ENCODE data around the gene NR5A1.

The NR5A1 gene

DNA sequence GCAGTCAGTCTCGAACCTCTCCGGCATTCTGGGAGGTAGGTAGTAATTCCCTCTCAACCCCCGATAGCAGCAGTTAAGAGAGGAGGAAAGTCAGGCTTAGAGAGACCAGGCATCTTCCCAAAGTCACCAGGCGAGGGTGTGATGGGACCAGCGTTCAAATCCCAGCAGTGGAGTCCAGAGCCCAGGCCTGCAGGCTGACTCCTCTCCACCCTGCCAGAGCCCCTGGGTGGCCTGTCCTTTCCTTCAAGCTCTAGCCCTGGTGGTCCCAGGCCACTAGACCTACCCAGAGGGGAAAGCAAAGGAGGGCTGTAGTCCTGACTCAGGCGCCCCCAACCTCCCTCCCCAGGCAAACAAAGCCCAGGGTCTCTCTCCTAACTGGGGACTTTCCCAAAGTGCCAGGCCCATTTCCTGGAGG is 4.2 kb upstream of the NR5A1 start:
- no peaks in the 10 kb centered on the region for H3K36me3 ChIP-seq (replicated peaks)
- H3K27ac ChIP-seq: no peak overlapping the region
- TF ChIP-seq, protein P1, sequence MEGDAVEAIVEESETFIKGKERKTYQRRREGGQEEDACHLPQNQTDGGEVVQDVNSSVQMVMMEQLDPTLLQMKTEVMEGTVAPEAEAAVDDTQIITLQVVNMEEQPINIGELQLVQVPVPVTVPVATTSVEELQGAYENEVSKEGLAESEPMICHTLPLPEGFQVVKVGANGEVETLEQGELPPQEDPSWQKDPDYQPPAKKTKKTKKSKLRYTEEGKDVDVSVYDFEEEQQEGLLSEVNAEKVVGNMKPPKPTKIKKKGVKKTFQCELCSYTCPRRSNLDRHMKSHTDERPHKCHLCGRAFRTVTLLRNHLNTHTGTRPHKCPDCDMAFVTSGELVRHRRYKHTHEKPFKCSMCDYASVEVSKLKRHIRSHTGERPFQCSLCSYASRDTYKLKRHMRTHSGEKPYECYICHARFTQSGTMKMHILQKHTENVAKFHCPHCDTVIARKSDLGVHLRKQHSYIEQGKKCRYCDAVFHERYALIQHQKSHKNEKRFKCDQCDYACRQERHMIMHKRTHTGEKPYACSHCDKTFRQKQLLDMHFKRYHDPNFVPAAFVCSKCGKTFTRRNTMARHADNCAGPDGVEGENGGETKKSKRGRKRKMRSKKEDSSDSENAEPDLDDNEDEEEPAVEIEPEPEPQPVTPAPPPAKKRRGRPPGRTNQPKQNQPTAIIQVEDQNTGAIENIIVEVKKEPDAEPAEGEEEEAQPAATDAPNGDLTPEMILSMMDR (IDR thresholded peaks at IDR 0.05; ENCODE audit: low read depth, low read length, missing control alignments): peak; percentile 5
- in situ Hi-C loops (cut with HindIII; ENCODE audit: low pct_ligation_motif_present, low sequenced_read_pairs): no loop called here
- no peak for DNase-seq
- no peak overlapping the region for H3K4me3 ChIP-seq (ENCODE audit: low read depth, low read length)
- H3K27me3 ChIP-seq (replicated peaks): peaks cover 2% of the 10 kb centered on the region

DNA sequence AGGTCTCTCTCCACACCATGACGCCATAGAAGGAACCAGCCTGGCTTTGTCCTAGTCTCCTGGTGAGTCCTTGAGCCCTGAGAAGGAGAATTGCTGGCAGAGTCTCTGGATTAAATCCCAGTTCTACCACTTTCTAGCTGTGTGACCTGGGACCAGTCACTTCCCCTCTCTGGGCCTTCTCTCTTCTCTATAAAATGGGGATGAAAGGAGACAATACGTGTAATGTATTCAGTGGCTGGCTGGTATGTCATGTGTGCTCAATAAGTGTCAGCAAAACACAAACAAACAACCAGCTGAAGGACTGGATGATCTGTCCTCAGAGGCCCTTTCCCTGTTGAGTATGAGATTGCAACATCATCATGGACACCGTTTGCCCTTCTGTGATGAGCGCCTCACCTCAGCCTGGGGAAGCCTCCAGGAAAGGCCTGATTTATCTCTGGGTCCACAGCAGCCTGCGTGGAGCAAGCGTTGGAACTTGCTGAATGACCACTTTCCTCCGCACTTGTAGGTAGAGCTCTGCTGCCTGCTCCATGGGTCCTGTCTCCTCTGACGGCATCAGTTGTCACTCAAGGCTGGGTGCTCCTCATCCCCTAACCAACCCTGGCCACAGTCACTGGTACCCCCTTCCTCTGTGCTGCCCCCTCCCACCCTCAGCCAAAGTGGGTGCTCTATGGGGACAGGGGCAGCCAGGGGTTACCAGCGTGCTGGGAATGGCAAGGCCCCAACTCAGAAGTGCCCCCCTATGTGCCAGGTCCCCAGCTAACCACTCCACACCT is 3.6 kb upstream of the NR5A1 start:
- no peak for DNase-seq
- peaks cover 6% of the 10 kb centered on the region for H3K27me3 ChIP-seq (replicated peaks)
- no peak overlapping the region for H3K4me3 ChIP-seq (ENCODE audit: low read depth, low read length)
- in situ Hi-C loops (cut with HindIII; ENCODE audit: low pct_ligation_motif_present, low sequenced_read_pairs): no loop called here
- no peak overlapping the region for H3K27ac ChIP-seq
- H3K36me3 ChIP-seq (replicated peaks): no peaks in the 10 kb centered on the region
- TF ChIP-seq, protein P1 (IDR thresholded peaks at IDR 0.05; ENCODE audit: low read depth, low read length, missing control alignments): no peak

DNA sequence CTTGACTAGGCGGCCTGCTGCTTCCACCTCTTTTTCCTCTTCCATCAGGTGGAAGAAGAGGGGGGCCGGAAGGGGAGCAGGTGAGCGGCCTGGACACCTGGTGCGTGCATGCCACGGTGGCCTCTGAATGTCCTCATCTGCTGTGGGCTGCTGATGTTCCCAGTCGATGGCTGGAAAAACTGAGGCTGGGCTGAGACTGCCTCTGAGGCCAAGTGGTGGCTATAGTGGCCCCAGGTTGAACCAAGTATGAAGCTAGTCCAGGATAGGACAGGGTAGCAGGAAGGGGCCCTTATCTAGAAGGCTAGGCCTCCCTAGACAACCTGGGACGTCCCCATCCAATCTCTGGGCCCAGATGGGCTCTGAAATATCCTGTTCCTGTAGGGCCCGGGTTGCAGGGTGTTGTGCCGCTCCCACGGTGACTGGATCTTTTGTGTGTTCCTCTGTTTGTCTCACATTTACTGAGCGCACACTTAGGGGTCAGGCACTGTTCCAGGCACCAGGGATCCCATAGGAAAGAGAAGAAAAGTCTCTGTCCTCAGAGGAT is 753 bp upstream of the NR5A1 start:
- TF ChIP-seq, protein P1 (IDR thresholded peaks at IDR 0.05; ENCODE audit: low read depth, low read length, missing control alignments): no peak
- in situ Hi-C loops (cut with HindIII; ENCODE audit: low pct_ligation_motif_present, low sequenced_read_pairs): no loop called here

DNA sequence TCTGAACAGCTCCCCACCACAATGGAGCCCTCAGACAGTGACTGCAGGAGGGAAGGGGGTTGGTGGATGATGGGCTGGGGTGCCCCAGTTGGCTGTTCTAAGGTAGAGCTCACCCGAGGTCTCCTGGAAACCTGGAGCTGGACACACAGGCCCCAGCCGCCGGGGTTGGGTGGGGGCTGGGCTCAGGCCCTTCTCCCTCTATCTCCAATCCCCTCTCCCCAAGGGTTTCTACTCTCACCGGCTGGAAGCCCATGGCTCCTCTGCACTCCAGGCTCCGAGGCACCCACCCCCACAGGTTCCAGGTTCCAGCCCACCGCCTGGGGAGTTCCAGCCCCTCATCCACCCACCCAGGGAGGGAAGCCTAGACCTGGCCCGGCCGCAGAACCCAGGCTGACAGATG is 766 bp downstream of the NR5A1 start:
- in situ Hi-C loops (cut with HindIII; ENCODE audit: low pct_ligation_motif_present, low sequenced_read_pairs): no loop called here
- Histone ChIP-seq H3K4me3 (ENCODE audit: low read depth, low read length) (no peak overlapping the region), H3K27me3 (replicated peaks) (peaks cover 46% of the 10 kb centered on the region), H3K36me3 (replicated peaks) (no peaks in the 10 kb centered on the region), H3K27ac (no peak overlapping the region)
- TF ChIP-seq, protein P1 (IDR thresholded peaks at IDR 0.05; ENCODE audit: low read depth, low read length, missing control alignments): no peak
- DNase-seq: no peak

More for the DNA sequence above, 753 bp upstream of the NR5A1 start:
- Histone ChIP-seq H3K27me3 (replicated peaks) (peaks cover 31% of the 10 kb centered on the region), H3K27ac (no peak overlapping the region), H3K4me3 (ENCODE audit: low read depth, low read length) (no peak overlapping the region), H3K36me3 (replicated peaks) (no peaks in the 10 kb centered on the region)
- no peak for DNase-seq

DNA sequence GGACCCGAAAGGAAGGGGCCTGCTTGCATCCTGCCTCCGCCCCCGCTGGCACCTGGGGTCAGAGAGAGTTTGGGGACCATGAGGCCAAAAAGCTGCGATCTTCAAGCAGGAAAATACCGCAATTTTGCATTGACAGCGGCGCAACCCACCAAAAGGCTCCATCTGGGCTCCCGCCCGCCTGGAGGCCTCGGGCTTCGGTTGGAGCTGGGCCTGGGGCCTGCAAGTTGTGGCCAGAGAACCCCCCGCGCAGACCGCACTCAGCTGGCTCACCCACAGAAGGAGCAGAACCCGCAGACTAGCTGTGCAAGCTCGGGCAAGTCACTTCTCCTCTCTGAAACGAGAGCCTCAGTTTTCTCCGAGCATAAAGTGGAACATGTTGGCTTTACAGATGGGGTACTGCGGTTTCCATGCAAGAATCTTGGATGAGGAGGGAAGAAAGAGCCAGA is 1.3 kb downstream of the NR5A1 start:
- Histone ChIP-seq H3K27ac (no peak overlapping the region), H3K27me3 (replicated peaks) (peaks cover 51% of the 10 kb centered on the region), H3K4me3 (ENCODE audit: low read depth, low read length) (no peak overlapping the region), H3K36me3 (replicated peaks) (no peaks in the 10 kb centered on the region)
- in situ Hi-C loops (cut with HindIII; ENCODE audit: low pct_ligation_motif_present, low sequenced_read_pairs): no loop called here
- TF ChIP-seq, protein P1 (IDR thresholded peaks at IDR 0.05; ENCODE audit: low read depth, low read length, missing control alignments): no peak
- no peak for DNase-seq
